Measurements from ENCODE around the gene HARS1.
A peak's percentile ranks its signal among the peaks of the same experiment; 100 is the strongest.
"Not testable (repeated sequence)": the region's sequence is repeated elsewhere in the genome, so short reads cannot be mapped to it uniquely, and the experiment has no call there.

Gene HARS1

GRCh38 chr5:140690941-140691924 is at the start of gene HARS1, which contains the start of gene HARS2:
Gene HARS1, minus strand, starts transcription at chr5:140691370. Its CDS starts 66 bp downstream, at chr5:140691304.
Gene HARS2, plus strand, starts transcription at chr5:140691455. Its CDS starts 194 bp downstream, at chr5:140691649.
- peak; percentile 94 for DNase-seq
- TF ChIP-seq POLR2A (IDR thresholded peaks at IDR 0.05; ENCODE audit: low read length) (peak; percentile 92), GATA1 (IDR thresholded peaks at IDR 0.05; ENCODE audit: low read depth, low read length) (no peak)

GRCh38 chr5:140737486-140737885 is 46.3 kb upstream of the HARS1 start:
- DNase-seq = no peak
- TF ChIP-seq POLR2A (IDR thresholded peaks at IDR 0.05; ENCODE audit: low read length) (no peak), GATA1 (IDR thresholded peaks at IDR 0.05; ENCODE audit: low read depth, low read length) (no peak)

GRCh38 chr5:140734354-140734753 is 43.2 kb upstream of the HARS1 start:
- DNase-seq = peak; percentile 65 to 73
- TF ChIP-seq GATA1 (IDR thresholded peaks at IDR 0.05; ENCODE audit: low read depth, low read length) (no peak), POLR2A (IDR thresholded peaks at IDR 0.05; ENCODE audit: low read length) (no peak)

GRCh38 chr5:140733098-140733497 is 41.9 kb upstream of the HARS1 start:
- TF ChIP-seq GATA1 (IDR thresholded peaks at IDR 0.05; ENCODE audit: low read depth, low read length) (no peak), POLR2A (IDR thresholded peaks at IDR 0.05; ENCODE audit: low read length) (no peak)
- no peak for DNase-seq

GRCh38 chr5:140725799-140726471 is 34.8 kb upstream of the HARS1 start:
- no peak for TF ChIP-seq GATA1 (IDR thresholded peaks at IDR 0.05; ENCODE audit: low read depth, low read length)
- peak; percentile 25 for TF ChIP-seq POLR2A (IDR thresholded peaks at IDR 0.05; ENCODE audit: low read length)
- peak; percentile 91 to 92 for DNase-seq

- DNase-seq = peak in 1 of 2 experiments; percentile 1
These were observed 30.2 kb upstream of the HARS1 start for GRCh38 chr5:140721395-140721794.

- not testable (repeated sequence) for DNase-seq
These were observed 29.6 kb upstream of the HARS1 start for GRCh38 chr5:140720738-140721137.

GRCh38 chr5:140718266-140718592 is 27.1 kb upstream of the HARS1 start:
- DNase-seq = no peak
- TF ChIP-seq GATA1 (IDR thresholded peaks at IDR 0.05; ENCODE audit: low read depth, low read length) (no peak), POLR2A (IDR thresholded peaks at IDR 0.05; ENCODE audit: low read length) (no peak)

- not testable (repeated sequence) for DNase-seq
These were observed 25.1 kb upstream of the HARS1 start for GRCh38 chr5:140716238-140716637.

GRCh38 chr5:140713562-140714094 is 22.5 kb upstream of the HARS1 start:
- TF ChIP-seq GATA1 (IDR thresholded peaks at IDR 0.05; ENCODE audit: low read depth, low read length) (no peak), POLR2A (IDR thresholded peaks at IDR 0.05; ENCODE audit: low read length) (no peak)
- DNase-seq = no peak

- no peak for DNase-seq
- TF ChIP-seq POLR2A (IDR thresholded peaks at IDR 0.05; ENCODE audit: low read length) (no peak), GATA1 (IDR thresholded peaks at IDR 0.05; ENCODE audit: low read depth, low read length) (no peak)
These were observed 20.6 kb upstream of the HARS1 start for GRCh38 chr5:140711794-140712193.

GRCh38 chr5:140710899-140711552 is 19.9 kb upstream of the HARS1 start:
- DNase-seq = peak; percentile 97 to 98
- TF ChIP-seq POLR2A (IDR thresholded peaks at IDR 0.05; ENCODE audit: low read length) (peak; percentile 88), GATA1 (IDR thresholded peaks at IDR 0.05; ENCODE audit: low read depth, low read length) (no peak)

GRCh38 chr5:140708787-140709186 is 17.6 kb upstream of the HARS1 start:
- DNase-seq = not testable (repeated sequence)

- TF ChIP-seq POLR2A (IDR thresholded peaks at IDR 0.05; ENCODE audit: low read length) (peak; percentile 49), GATA1 (IDR thresholded peaks at IDR 0.05; ENCODE audit: low read depth, low read length) (no peak)
- no peak for DNase-seq
These were observed 16.6 kb upstream of the HARS1 start for GRCh38 chr5:140707812-140708211.
